Measurements from ENCODE around the gene CCDC69. TPM values are rescaled to one million over a fixed set of nuclear protein-coding genes. Genes with fewer than 3 reads are reported as not detected.

CCDC69 gene
- total and polyA plus RNA-seq, 2 of the 8 experiments (the other 6 are each of a cell fraction or from before 2014, with no cell fraction given), result 8.4 to 10.8 TPM

DNA sequence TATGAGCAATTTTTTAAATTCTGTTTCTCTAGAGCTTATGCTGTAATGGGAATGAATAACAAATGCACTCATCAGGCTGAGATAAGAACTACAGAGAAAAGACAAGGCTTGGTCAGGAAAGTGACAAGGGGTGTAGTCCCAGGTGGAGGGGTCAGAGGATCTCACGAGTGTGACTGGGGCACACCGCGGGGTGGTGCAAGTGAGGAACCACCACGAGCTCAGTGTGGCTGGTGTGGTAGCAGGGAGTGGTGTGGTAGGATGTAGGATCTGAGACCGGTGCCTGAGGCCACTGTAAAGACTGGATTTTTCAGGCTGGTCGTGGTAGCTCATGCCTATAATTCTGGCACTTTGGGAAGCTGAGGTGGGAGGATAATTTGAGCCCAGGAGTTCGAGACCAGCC is 75.3 kb downstream of the CCDC69 start (continued):
- TF ChIP-seq RNF2 (IDR thresholded peaks at IDR 0.05; ENCODE audit: borderline replicate concordance, low read depth, low read length, missing control alignments, poor library complexity, severe bottlenecking), result no peak
- no peak for TF ChIP-seq SIN3A (conservative IDR thresholded peaks at IDR 0.05 in 1 of 2, IDR thresholded peaks at IDR 0.05 in 1 of 2; ENCODE audit: low read depth in 1 of 2, low read length in 2 of 2)
- TF ChIP-seq CHD1 (IDR thresholded peaks at IDR 0.05; ENCODE audit: low read depth, low read length), result no peak
- TF ChIP-seq SP2 (IDR thresholded peaks at IDR 0.05; ENCODE audit: low read length), result no peak
- no peak for TF ChIP-seq KDM5A (IDR thresholded peaks at IDR 0.05; ENCODE audit: low read length)
- no peak for TF ChIP-seq FOSL1 (IDR thresholded peaks at IDR 0.05; ENCODE audit: insufficient read depth, low read depth, low read length)
- TF ChIP-seq CREB1 (IDR thresholded peaks at IDR 0.05), result no peak
- TF ChIP-seq, protein P1, sequence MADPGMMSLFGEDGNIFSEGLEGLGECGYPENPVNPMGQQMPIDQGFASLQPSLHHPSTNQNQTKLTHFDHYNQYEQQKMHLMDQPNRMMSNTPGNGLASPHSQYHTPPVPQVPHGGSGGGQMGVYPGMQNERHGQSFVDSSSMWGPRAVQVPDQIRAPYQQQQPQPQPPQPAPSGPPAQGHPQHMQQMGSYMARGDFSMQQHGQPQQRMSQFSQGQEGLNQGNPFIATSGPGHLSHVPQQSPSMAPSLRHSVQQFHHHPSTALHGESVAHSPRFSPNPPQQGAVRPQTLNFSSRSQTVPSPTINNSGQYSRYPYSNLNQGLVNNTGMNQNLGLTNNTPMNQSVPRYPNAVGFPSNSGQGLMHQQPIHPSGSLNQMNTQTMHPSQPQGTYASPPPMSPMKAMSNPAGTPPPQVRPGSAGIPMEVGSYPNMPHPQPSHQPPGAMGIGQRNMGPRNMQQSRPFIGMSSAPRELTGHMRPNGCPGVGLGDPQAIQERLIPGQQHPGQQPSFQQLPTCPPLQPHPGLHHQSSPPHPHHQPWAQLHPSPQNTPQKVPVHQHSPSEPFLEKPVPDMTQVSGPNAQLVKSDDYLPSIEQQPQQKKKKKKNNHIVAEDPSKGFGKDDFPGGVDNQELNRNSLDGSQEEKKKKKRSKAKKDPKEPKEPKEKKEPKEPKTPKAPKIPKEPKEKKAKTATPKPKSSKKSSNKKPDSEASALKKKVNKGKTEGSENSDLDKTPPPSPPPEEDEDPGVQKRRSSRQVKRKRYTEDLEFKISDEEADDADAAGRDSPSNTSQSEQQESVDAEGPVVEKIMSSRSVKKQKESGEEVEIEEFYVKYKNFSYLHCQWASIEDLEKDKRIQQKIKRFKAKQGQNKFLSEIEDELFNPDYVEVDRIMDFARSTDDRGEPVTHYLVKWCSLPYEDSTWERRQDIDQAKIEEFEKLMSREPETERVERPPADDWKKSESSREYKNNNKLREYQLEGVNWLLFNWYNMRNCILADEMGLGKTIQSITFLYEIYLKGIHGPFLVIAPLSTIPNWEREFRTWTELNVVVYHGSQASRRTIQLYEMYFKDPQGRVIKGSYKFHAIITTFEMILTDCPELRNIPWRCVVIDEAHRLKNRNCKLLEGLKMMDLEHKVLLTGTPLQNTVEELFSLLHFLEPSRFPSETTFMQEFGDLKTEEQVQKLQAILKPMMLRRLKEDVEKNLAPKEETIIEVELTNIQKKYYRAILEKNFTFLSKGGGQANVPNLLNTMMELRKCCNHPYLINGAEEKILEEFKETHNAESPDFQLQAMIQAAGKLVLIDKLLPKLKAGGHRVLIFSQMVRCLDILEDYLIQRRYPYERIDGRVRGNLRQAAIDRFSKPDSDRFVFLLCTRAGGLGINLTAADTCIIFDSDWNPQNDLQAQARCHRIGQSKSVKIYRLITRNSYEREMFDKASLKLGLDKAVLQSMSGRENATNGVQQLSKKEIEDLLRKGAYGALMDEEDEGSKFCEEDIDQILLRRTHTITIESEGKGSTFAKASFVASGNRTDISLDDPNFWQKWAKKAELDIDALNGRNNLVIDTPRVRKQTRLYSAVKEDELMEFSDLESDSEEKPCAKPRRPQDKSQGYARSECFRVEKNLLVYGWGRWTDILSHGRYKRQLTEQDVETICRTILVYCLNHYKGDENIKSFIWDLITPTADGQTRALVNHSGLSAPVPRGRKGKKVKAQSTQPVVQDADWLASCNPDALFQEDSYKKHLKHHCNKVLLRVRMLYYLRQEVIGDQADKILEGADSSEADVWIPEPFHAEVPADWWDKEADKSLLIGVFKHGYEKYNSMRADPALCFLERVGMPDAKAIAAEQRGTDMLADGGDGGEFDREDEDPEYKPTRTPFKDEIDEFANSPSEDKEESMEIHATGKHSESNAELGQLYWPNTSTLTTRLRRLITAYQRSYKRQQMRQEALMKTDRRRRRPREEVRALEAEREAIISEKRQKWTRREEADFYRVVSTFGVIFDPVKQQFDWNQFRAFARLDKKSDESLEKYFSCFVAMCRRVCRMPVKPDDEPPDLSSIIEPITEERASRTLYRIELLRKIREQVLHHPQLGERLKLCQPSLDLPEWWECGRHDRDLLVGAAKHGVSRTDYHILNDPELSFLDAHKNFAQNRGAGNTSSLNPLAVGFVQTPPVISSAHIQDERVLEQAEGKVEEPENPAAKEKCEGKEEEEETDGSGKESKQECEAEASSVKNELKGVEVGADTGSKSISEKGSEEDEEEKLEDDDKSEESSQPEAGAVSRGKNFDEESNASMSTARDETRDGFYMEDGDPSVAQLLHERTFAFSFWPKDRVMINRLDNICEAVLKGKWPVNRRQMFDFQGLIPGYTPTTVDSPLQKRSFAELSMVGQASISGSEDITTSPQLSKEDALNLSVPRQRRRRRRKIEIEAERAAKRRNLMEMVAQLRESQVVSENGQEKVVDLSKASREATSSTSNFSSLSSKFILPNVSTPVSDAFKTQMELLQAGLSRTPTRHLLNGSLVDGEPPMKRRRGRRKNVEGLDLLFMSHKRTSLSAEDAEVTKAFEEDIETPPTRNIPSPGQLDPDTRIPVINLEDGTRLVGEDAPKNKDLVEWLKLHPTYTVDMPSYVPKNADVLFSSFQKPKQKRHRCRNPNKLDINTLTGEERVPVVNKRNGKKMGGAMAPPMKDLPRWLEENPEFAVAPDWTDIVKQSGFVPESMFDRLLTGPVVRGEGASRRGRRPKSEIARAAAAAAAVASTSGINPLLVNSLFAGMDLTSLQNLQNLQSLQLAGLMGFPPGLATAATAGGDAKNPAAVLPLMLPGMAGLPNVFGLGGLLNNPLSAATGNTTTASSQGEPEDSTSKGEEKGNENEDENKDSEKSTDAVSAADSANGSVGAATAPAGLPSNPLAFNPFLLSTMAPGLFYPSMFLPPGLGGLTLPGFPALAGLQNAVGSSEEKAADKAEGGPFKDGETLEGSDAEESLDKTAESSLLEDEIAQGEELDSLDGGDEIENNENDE (IDR thresholded peaks at IDR 0.05; ENCODE audit: insufficient replicate concordance, low read length), result no peak
